GM23338 (cell line): ENCODE measurements around the gene SPINT3. TPM values are rescaled to one million over a fixed set of nuclear protein-coding genes. Genes with fewer than 3 reads are reported as not detected.

Experiments used
- ATAC-seq: fragments of 200-7000 bp; cut with Tn5 transposase; 3 replicates; pipeline ENCODE4 v1.9.1; 2020
- DNase-seq: peaks from one replicate; pipeline ENCODE4 v3.0.0-alpha.2; 2015; ENCODE audit warnings: low spot score
- H2AFZ ChIP-seq: fragments of 200-600 bp; sonication (generic); 2 replicates; pipeline ENCODE4 v1.8.0; 2016; ENCODE audit warnings: antibody characterized with exemption, mild to moderate bottlenecking, moderate library complexity
- H3F3A ChIP-seq: fragments of 200-600 bp; sonication (generic); replicated peaks from 2 replicates; pipeline ENCODE4 v1.8.0; 2017; ENCODE audit warnings: antibody characterized with exemption, mixed run types, low read depth
- H3K27ac ChIP-seq: fragments of 200-600 bp; sonication (generic); 2 replicates; pipeline ENCODE4 v1.6.1; 2016; ENCODE audit warnings: low read depth
- H3K27me3 ChIP-seq: fragments of 200-600 bp; sonication (generic); 2 replicates; pipeline ENCODE4 v1.8.0; 2016; ENCODE audit warnings: mild to moderate bottlenecking, mixed run types, moderate library complexity; ENCODE audit not compliant: insufficient read depth
- H3K36me3 ChIP-seq: fragments of 200-600 bp; sonication (generic); 2 replicates; pipeline ENCODE4 v1.8.0; 2016; ENCODE audit warnings: mild to moderate bottlenecking; ENCODE audit not compliant: insufficient read depth
- H3K4me1 ChIP-seq: fragments of 200-600 bp; sonication (generic); 2 replicates; pipeline ENCODE4 v1.8.0; 2016; ENCODE audit warnings: mild to moderate bottlenecking, moderate library complexity; ENCODE audit not compliant: insufficient read depth
- H3K4me2 ChIP-seq: fragments of 200-600 bp; sonication (generic); 2 replicates; pipeline ENCODE4 v1.7.1; 2017; ENCODE audit warnings: mixed run types
- H3K4me3 ChIP-seq: fragments of 200-600 bp; sonication (generic); 2 replicates; pipeline ENCODE4 v1.6.1; 2016; ENCODE audit warnings: mixed run types
- H3K79me2 ChIP-seq: fragments of 200-600 bp; sonication (generic); replicated peaks from 2 replicates; pipeline ENCODE4 v1.8.0; 2017; ENCODE audit warnings: mild to moderate bottlenecking; ENCODE audit not compliant: insufficient read depth
- H3K9me2 ChIP-seq: fragments of 200-600 bp; sonication (generic); 2 replicates; pipeline ENCODE4 v1.8.0; 2017; ENCODE audit not compliant: insufficient read depth
- H4K20me1 ChIP-seq: fragments of 200-600 bp; sonication (generic); replicated peaks from 2 replicates; pipeline ENCODE4 v1.8.0; 2017; ENCODE audit warnings: mild to moderate bottlenecking; ENCODE audit not compliant: insufficient read depth
- H3K27ac Mint-ChIP-seq: 2 replicates; pipeline ENCODE4 v1.8.0; 2020; ENCODE audit warnings: inconsistent platforms, mild to moderate bottlenecking, moderate library complexity, mixed read lengths
- H3K27me3 Mint-ChIP-seq: 3 replicates; pipeline ENCODE4 v1.8.0; 2022; ENCODE audit warnings: low read depth, mild to moderate bottlenecking, moderate library complexity, mixed read lengths, inconsistent platforms; ENCODE audit not compliant: insufficient read depth, poor library complexity
- H3K36me3 Mint-ChIP-seq: 3 replicates; pipeline ENCODE4 v1.8.0; 2021; ENCODE audit warnings: low read depth, mild to moderate bottlenecking, inconsistent platforms, moderate library complexity, mixed read lengths
- H3K4me1 Mint-ChIP-seq: 3 replicates; pipeline ENCODE4 v1.8.0; 2020; ENCODE audit warnings: mild to moderate bottlenecking, inconsistent platforms, mixed read lengths
- H3K4me3 Mint-ChIP-seq: 3 replicates; pipeline ENCODE4 v1.8.0; 2021; ENCODE audit warnings: moderate library complexity, mild to moderate bottlenecking, inconsistent platforms, mixed read lengths
- H3K9me3 Mint-ChIP-seq: 3 replicates; pipeline ENCODE4 v1.8.0; 2020; ENCODE audit warnings: moderate library complexity, mild to moderate bottlenecking, inconsistent platforms, mixed read lengths
- CREB1 ChIP-seq: fragments of 250-450 bp; sonication (Bioruptor Pico); IDR thresholded peaks from 2 replicates; pipeline ENCODE4 v1.5.0; 2020; ENCODE audit warnings: low read depth, mild to moderate bottlenecking, moderate library complexity
- EZH2 ChIP-seq: fragments of 200-600 bp; sonication (generic); IDR thresholded peaks from one replicate; pipeline ENCODE4 v1.8.0; 2017; ENCODE audit warnings: antibody characterized with exemption, mild to moderate bottlenecking, low read depth; ENCODE audit not compliant: unreplicated experiment
- EZH2phosphoT487 ChIP-seq: fragments of 200-600 bp; sonication (generic); IDR thresholded peaks from one replicate; pipeline ENCODE4 v1.8.1; 2018; ENCODE audit warnings: antibody characterized with exemption; ENCODE audit not compliant: unreplicated experiment
- JUNB ChIP-seq: IDR thresholded peaks from one replicate; pipeline ENCODE4 v1.6.1; 2016; ENCODE audit warnings: antibody characterized with exemption; ENCODE audit not compliant: unreplicated experiment
- NANOG ChIP-seq: IDR thresholded peaks from 2 replicates; pipeline ENCODE4 v1.6.1; 2016; ENCODE audit warnings: antibody characterized with exemption, borderline replicate concordance
- POLR2AphosphoS5 ChIP-seq: IDR thresholded peaks from 2 replicates; pipeline ENCODE4 v1.6.1; 2016; ENCODE audit warnings: antibody characterized with exemption, low read depth
- STAT1 ChIP-seq: IDR thresholded peaks from one replicate; pipeline ENCODE4 v1.6.1; 2016; ENCODE audit warnings: antibody characterized with exemption; ENCODE audit not compliant: unreplicated experiment
- ZNF114 ChIP-seq: fragments of 250-450 bp; sonication (Bioruptor Pico); IDR thresholded peaks from 2 replicates; pipeline ENCODE4 v1.5.0; 2020; ENCODE audit warnings: mild to moderate bottlenecking, moderate library complexity
- ZNF331 ChIP-seq: fragments of 250-450 bp; sonication (Bioruptor Pico); IDR thresholded peaks from 2 replicates; pipeline ENCODE4 v1.5.0; 2020; ENCODE audit warnings: low read depth, mild to moderate bottlenecking, moderate library complexity
- polyA plus RNA-seq: library from polyadenylated mRNA; unstranded; fragments of >200 nt; fragmentation: Nextera tagmentation; extraction: Ambion mirVana; gene quantifications from 2 replicates; pipeline ENCODE4 v1.2.1, GENCODE V29; 2016
- total RNA-seq: library from RNA; depleted of rRNA; stranded (reverse); fragments of >200 nt; shearing (Covaris generic); gene quantifications from 2 replicates; pipeline ENCODE4 v1.2.3, GENCODE V29; 2014
- TF ChIP-seq, protein P1 (sequence below): fragments of 250-450 bp; sonication (Bioruptor Pico); IDR thresholded peaks from 2 replicates; pipeline ENCODE4 v1.5.0; 2020; ENCODE audit warnings: mild to moderate bottlenecking, moderate library complexity
- TF ChIP-seq, protein P2 (sequence below): IDR thresholded peaks from 2 replicates; pipeline ENCODE4 v1.6.1; 2016; ENCODE audit warnings: antibody characterized with exemption
- TF ChIP-seq, protein P3 (sequence below), 2 experiments: fragments of 200-600 bp in 1 of 2; sonication (generic) in 1 of 2; conservative IDR thresholded peaks; 2 replicates each; pipeline versions ENCODE4 v1.5.1 to v1.6.1; 2016 to 2017; ENCODE audit warnings: antibody characterized with exemption in 2 of 2, low read depth in 2 of 2, mild to moderate bottlenecking in 2 of 2, moderate library complexity in 1 of 2
- TF ChIP-seq, protein P4 (sequence below): IDR thresholded peaks from one replicate; pipeline ENCODE4 v1.6.1; 2018; ENCODE audit warnings: antibody characterized with exemption; ENCODE audit not compliant: unreplicated experiment

Gene SPINT3
- total and polyA plus RNA-seq, 2 experiments from 2014 or later: not detected

DNA sequence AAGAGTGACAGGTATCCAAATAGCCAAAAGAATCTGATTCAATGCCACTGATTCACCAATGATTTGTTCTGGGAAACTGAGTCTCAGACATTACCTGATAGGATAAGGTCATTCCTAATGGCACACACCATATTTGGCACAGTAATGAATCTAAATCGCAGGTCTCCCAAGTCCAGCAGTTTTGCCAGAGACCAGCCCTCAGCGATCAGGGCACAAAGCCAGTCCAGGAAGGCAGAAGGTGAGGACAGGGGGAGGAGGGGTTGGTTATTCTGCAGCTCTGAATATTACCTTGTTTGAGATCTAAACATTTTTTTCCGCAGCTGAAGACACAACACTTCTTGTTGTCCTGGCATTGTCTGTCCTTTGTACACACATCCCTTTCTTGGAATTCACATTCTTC, 29.9 kb upstream of the SPINT3 start:
- H3K4me3 Mint-ChIP-seq: no peak overlapping the region
- ATAC-seq: no peak
- H3K27ac ChIP-seq: no peak overlapping the region
- H3K9me2 ChIP-seq: peaks cover 6% of the 10 kb centered on the region; the same call in 1 of the 2 replicates
- no peak for DNase-seq
- peaks cover 8% of the 10 kb centered on the region; the same call in 2 of the 3 replicates for H3K4me1 Mint-ChIP-seq
- no peaks in the 10 kb centered on the region for H4K20me1 ChIP-seq
- no peaks in the 10 kb centered on the region; the same call in 2 of the 3 replicates for H3K36me3 Mint-ChIP-seq
- H3K4me1 ChIP-seq: no peaks in the 10 kb centered on the region
- no peak overlapping the region for H3K4me3 ChIP-seq
- no peak overlapping the region for H3K4me2 ChIP-seq
- no peak overlapping the region for H3K27ac Mint-ChIP-seq
- no peaks in the 10 kb centered on the region for H3K79me2 ChIP-seq
- no peaks in the 10 kb centered on the region; the same call in 2 of the 3 replicates for H3K9me3 Mint-ChIP-seq
- TF ChIP-seq EZH2phosphoT487 (no peak), POLR2AphosphoS5 (no peak), STAT1 (no peak), ZNF114 (CRISPR knock-in tag) (no peak), EZH2 (no peak), JUNB (no peak), NANOG (no peak), CREB1 (no peak), ZNF331 (no peak)
- TF ChIP-seq, protein P1, sequence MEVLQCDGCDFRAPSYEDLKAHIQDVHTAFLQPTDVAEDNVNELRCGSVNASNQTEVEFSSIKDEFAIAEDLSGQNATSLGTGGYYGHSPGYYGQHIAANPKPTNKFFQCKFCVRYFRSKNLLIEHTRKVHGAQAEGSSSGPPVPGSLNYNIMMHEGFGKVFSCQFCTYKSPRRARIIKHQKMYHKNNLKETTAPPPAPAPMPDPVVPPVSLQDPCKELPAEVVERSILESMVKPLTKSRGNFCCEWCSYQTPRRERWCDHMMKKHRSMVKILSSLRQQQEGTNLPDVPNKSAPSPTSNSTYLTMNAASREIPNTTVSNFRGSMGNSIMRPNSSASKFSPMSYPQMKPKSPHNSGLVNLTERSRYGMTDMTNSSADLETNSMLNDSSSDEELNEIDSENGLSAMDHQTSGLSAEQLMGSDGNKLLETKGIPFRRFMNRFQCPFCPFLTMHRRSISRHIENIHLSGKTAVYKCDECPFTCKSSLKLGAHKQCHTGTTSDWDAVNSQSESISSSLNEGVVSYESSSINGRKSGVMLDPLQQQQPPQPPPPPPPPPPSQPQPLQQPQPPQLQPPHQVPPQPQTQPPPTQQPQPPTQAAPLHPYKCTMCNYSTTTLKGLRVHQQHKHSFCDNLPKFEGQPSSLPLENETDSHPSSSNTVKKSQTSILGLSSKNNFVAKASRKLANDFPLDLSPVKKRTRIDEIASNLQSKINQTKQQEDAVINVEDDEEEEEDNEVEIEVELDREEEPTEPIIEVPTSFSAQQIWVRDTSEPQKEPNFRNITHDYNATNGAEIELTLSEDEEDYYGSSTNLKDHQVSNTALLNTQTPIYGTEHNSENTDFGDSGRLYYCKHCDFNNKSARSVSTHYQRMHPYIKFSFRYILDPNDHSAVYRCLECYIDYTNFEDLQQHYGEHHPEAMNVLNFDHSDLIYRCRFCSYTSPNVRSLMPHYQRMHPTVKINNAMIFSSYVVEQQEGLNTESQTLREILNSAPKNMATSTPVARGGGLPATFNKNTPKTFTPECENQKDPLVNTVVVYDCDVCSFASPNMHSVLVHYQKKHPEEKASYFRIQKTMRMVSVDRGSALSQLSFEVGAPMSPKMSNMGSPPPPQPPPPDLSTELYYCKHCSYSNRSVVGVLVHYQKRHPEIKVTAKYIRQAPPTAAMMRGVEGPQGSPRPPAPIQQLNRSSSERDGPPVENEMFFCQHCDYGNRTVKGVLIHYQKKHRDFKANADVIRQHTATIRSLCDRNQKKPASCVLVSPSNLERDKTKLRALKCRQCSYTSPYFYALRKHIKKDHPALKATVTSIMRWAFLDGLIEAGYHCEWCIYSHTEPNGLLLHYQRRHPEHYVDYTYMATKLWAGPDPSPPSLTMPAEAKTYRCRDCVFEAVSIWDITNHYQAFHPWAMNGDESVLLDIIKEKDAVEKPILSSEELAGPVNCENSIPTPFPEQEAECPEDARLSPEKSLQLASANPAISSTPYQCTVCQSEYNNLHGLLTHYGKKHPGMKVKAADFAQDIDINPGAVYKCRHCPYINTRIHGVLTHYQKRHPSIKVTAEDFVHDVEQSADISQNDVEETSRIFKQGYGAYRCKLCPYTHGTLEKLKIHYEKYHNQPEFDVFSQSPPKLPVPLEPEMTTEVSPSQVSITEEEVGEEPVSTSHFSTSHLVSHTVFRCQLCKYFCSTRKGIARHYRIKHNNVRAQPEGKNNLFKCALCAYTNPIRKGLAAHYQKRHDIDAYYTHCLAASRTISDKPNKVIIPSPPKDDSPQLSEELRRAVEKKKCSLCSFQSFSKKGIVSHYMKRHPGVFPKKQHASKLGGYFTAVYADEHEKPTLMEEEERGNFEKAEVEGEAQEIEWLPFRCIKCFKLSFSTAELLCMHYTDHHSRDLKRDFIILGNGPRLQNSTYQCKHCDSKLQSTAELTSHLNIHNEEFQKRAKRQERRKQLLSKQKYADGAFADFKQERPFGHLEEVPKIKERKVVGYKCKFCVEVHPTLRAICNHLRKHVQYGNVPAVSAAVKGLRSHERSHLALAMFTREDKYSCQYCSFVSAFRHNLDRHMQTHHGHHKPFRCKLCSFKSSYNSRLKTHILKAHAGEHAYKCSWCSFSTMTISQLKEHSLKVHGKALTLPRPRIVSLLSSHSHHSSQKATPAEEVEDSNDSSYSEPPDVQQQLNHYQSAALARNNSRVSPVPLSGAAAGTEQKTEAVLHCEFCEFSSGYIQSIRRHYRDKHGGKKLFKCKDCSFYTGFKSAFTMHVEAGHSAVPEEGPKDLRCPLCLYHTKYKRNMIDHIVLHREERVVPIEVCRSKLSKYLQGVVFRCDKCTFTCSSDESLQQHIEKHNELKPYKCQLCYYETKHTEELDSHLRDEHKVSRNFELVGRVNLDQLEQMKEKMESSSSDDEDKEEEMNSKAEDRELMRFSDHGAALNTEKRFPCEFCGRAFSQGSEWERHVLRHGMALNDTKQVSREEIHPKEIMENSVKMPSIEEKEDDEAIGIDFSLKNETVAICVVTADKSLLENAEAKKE (CRISPR knock-in tag): no peak
- TF ChIP-seq, protein P2, sequence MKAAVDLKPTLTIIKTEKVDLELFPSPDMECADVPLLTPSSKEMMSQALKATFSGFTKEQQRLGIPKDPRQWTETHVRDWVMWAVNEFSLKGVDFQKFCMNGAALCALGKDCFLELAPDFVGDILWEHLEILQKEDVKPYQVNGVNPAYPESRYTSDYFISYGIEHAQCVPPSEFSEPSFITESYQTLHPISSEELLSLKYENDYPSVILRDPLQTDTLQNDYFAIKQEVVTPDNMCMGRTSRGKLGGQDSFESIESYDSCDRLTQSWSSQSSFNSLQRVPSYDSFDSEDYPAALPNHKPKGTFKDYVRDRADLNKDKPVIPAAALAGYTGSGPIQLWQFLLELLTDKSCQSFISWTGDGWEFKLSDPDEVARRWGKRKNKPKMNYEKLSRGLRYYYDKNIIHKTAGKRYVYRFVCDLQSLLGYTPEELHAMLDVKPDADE: no peak
- TF ChIP-seq, protein P3, sequence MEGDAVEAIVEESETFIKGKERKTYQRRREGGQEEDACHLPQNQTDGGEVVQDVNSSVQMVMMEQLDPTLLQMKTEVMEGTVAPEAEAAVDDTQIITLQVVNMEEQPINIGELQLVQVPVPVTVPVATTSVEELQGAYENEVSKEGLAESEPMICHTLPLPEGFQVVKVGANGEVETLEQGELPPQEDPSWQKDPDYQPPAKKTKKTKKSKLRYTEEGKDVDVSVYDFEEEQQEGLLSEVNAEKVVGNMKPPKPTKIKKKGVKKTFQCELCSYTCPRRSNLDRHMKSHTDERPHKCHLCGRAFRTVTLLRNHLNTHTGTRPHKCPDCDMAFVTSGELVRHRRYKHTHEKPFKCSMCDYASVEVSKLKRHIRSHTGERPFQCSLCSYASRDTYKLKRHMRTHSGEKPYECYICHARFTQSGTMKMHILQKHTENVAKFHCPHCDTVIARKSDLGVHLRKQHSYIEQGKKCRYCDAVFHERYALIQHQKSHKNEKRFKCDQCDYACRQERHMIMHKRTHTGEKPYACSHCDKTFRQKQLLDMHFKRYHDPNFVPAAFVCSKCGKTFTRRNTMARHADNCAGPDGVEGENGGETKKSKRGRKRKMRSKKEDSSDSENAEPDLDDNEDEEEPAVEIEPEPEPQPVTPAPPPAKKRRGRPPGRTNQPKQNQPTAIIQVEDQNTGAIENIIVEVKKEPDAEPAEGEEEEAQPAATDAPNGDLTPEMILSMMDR (conservative IDR thresholded peaks at IDR 0.05; ENCODE audit: low read depth in 2 of 2): no peak
- TF ChIP-seq, protein P4, sequence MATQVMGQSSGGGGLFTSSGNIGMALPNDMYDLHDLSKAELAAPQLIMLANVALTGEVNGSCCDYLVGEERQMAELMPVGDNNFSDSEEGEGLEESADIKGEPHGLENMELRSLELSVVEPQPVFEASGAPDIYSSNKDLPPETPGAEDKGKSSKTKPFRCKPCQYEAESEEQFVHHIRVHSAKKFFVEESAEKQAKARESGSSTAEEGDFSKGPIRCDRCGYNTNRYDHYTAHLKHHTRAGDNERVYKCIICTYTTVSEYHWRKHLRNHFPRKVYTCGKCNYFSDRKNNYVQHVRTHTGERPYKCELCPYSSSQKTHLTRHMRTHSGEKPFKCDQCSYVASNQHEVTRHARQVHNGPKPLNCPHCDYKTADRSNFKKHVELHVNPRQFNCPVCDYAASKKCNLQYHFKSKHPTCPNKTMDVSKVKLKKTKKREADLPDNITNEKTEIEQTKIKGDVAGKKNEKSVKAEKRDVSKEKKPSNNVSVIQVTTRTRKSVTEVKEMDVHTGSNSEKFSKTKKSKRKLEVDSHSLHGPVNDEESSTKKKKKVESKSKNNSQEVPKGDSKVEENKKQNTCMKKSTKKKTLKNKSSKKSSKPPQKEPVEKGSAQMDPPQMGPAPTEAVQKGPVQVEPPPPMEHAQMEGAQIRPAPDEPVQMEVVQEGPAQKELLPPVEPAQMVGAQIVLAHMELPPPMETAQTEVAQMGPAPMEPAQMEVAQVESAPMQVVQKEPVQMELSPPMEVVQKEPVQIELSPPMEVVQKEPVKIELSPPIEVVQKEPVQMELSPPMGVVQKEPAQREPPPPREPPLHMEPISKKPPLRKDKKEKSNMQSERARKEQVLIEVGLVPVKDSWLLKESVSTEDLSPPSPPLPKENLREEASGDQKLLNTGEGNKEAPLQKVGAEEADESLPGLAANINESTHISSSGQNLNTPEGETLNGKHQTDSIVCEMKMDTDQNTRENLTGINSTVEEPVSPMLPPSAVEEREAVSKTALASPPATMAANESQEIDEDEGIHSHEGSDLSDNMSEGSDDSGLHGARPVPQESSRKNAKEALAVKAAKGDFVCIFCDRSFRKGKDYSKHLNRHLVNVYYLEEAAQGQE: no peak
- H2AFZ ChIP-seq: 0 out of 2 replicates have a peak overlapping the region, but pooled peaks have one; percentile 39
- H3K36me3 ChIP-seq: no peaks in the 10 kb centered on the region
- peaks cover 1% of the 10 kb centered on the region for H3K27me3 Mint-ChIP-seq
- no peaks in the 10 kb centered on the region for H3F3A ChIP-seq
- no peaks in the 10 kb centered on the region for H3K27me3 ChIP-seq
